ENCODE results near the gene ZNF527.

The ZNF527 gene

DNA sequence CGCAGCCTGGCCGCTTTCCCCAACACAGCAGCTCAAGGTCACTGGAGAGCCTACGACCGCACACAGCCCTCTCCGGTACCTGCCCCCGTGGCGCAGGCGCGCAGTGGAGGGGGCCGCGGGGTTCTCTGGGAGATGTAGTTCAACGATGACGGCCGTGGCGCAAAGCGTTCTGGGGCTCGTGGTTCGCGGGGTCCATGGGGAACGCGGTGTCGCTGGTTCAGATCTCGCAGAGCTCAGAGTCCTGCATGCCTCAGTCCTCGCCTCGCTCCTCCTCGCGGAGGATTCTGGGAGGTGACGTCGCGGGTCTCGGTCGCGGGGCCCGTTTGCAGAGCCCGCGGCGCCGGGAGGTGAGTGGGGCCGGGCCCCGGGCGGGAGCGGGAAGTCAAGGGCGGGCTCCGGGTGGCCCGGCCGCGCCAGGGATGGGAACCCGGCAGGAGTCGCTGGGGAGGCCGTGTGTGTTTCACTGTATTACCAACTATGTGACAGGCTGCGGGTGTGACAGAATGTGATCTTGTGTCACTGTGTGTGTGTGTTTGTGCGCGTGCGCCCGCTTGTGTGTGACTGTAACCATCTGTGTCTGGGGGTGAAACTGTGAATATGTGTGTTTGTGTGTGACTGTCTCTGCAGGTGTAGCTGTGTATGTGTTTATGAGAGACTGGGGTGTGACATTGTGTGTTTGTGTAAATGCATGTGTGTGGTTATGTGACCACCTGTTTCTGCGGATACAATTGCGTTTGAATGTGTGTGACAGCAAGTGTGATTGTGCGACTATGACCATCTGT, at the start of gene ZNF527:
Gene ZNF527, plus strand, starts transcription at position 220 of the 782 bp plus-strand sequence. CDS start 3,100 bp downstream, outside the sequence.
- peaks cover 0 to 14% (median 9%) of the 10 kb centered on the region in 4 donors for H3K4me1 ChIP-seq
- no peaks in the 10 kb centered on the region for H3K27me3 ChIP-seq
- H3K36me3 ChIP-seq = peaks cover 22 to 35% (median 27%) of the 10 kb centered on the region in 3 donors
- H3K9me3 ChIP-seq = peaks cover 0 to 22% (median 0%) of the 10 kb centered on the region in 3 donors
- peak; percentile 96 to 98 for DNase-seq
- peak within 1 kb of the TSS; percentile 65 to 68 for H3K4me3 ChIP-seq
- peak within 1 kb of the TSS; percentile 82 to 85 for H3K27ac ChIP-seq
- intact Hi-C loops (cut with DNase I; ENCODE audit: low total_unique reads) = no loop called here
- TF ChIP-seq, protein P1, sequence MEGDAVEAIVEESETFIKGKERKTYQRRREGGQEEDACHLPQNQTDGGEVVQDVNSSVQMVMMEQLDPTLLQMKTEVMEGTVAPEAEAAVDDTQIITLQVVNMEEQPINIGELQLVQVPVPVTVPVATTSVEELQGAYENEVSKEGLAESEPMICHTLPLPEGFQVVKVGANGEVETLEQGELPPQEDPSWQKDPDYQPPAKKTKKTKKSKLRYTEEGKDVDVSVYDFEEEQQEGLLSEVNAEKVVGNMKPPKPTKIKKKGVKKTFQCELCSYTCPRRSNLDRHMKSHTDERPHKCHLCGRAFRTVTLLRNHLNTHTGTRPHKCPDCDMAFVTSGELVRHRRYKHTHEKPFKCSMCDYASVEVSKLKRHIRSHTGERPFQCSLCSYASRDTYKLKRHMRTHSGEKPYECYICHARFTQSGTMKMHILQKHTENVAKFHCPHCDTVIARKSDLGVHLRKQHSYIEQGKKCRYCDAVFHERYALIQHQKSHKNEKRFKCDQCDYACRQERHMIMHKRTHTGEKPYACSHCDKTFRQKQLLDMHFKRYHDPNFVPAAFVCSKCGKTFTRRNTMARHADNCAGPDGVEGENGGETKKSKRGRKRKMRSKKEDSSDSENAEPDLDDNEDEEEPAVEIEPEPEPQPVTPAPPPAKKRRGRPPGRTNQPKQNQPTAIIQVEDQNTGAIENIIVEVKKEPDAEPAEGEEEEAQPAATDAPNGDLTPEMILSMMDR (IDR thresholded peaks at IDR 0.05) = peak; percentile 3 to 10

DNA sequence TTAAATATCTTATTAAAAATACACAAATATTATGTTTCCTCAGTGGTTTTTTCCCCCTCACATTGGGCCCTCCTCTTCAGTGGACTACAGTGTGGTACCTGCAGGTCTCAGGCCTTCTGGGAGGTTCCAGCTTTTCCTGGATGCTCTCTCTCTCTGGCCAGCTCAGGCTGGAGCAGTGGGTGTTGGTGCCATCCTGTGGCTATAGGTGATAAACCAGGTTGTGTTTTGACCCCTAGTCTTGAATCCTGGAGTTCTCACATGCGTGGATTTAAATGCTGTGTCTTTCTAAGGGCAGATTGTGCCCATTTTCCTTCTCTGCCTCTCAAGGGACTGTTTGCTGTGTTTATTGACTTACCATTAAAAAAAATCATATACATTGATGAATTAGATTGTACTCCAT, 41.2 kb upstream of the ZNF527 start:
- TF ChIP-seq, protein P1 (IDR thresholded peaks at IDR 0.05) = no peak
- no peak overlapping the region for H3K27ac ChIP-seq
- H3K9me3 ChIP-seq = no peaks in the 10 kb centered on the region
- H3K36me3 ChIP-seq = peaks cover 21 to 53% (median 45%) of the 10 kb centered on the region in 3 donors
- H3K4me1 ChIP-seq = peaks cover 0 to 7% (median 5%) of the 10 kb centered on the region in 4 donors
- intact Hi-C loops (cut with DNase I; ENCODE audit: low total_unique reads) = no loop called here
- no peak overlapping the region for H3K4me3 ChIP-seq
- H3K27me3 ChIP-seq = no peaks in the 10 kb centered on the region
- no peak for DNase-seq

DNA sequence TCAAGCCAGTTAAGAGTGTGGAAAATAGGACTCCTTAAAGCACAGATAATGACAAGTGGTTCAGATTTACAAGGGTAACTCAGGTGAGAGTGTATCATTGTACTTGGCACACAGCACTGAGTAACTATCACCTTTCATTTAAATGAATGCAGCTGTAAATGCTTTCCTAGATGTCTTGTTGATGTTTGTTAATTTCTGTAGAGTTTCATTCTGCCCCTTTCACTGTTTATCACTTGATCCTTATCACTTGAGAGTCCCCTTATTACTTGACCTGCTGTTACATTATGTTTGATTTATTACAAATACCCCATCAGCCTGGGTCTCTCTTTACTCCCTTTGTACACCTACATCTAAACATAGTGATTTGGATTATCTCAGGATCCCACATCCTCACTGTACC, 38.1 kb upstream of the ZNF527 start:
- intact Hi-C loops (cut with DNase I; ENCODE audit: low total_unique reads) = no loop called here
- peaks cover 0 to 28% (median 18%) of the 10 kb centered on the region in 4 donors for H3K4me1 ChIP-seq
- H3K27ac ChIP-seq = no peak overlapping the region
- H3K4me3 ChIP-seq = no peak overlapping the region
- H3K27me3 ChIP-seq = no peaks in the 10 kb centered on the region
- H3K9me3 ChIP-seq = no peaks in the 10 kb centered on the region
- no peak for DNase-seq
- peaks cover 15 to 29% (median 20%) of the 10 kb centered on the region in 3 donors for H3K36me3 ChIP-seq
- TF ChIP-seq, protein P1 (IDR thresholded peaks at IDR 0.05) = no peak

DNA sequence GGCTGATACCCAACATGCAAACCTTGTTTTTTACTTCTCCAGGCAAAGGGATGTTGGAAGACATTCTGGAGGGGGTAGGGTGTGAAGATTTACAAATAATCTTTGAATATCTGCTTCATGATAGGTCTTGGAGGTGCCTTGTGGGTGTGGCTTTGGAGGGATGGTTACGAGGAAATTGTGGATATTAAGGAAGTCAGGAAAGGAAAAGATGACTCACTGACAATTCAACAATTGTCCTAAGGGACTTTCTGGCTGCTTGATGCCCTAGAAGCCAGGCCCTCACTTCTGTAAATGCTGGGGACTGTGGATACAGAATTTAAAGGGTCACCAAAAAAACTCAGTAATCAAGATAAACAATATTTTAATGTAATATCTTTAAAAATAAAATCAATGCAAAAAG, 37.4 kb upstream of the ZNF527 start:
- DNase-seq = no peak
- Histone ChIP-seq H3K36me3 (peaks cover 14 to 23% (median 14%) of the 10 kb centered on the region in 3 donors), H3K27ac (peak overlapping the region in 1 of 2 donors; percentile 91), H3K27me3 (no peaks in the 10 kb centered on the region), H3K4me1 (peaks cover 0 to 34% (median 20%) of the 10 kb centered on the region in 4 donors), H3K9me3 (no peaks in the 10 kb centered on the region), H3K4me3 (no peak overlapping the region)
- TF ChIP-seq, protein P1 (IDR thresholded peaks at IDR 0.05) = no peak
- intact Hi-C loops (cut with DNase I; ENCODE audit: low total_unique reads) = no loop called here

DNA sequence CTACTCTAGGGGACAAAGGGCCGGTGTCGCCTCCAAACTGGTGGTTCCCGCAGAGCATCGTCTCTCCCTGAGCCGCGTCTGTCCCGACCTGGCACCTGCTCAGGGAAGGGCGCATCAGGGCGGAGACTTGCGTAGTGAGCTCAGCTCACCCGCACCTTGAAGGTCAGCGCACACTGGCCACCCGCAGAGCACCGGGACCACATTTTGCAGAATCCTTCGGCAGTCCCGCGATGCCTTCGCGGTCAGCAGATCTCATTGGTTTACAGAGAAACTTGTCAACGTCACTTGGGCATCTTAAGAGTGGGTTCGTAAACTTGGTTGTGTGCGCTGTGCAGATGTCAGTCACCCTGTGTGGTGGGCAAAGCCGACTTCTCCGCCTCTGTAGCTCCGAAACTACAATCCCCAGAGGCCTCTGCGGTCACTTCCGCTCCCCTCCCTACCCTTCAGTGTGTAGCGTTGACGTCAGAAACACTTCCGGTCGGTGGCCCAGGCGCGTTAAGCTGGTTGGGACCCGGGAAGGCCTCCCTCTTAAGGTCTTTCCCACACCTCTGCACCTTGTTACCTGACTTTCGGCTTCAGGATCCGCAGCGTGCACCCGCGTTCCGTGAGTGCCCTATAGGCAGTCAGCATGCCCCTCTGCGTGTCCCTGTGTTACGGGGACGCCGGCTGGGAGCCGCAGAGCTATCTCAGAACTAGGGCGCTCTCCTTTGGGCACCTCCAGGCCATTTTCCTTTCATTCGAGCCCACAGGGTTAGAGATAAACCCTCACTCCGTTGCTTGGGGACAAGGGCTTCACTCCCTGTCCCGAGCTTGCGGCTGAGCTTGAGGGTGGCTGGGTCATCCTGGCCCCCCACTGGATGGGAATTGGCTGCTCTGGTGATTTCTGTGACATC, 36.5 kb upstream of the ZNF527 start:
- Histone ChIP-seq H3K36me3 (peaks cover 4 to 13% (median 5%) of the 10 kb centered on the region in 3 donors), H3K9me3 (no peaks in the 10 kb centered on the region), H3K4me1 (peaks cover 0 to 37% (median 20%) of the 10 kb centered on the region in 4 donors), H3K27ac (peak overlapping the region; percentile 77 to 91), H3K27me3 (no peaks in the 10 kb centered on the region), H3K4me3 (peak overlapping the region; percentile 77 to 78)
- peak; percentile 92 to 93 for DNase-seq
- TF ChIP-seq, protein P1 (IDR thresholded peaks at IDR 0.05) = no peak
- intact Hi-C loops (cut with DNase I; ENCODE audit: low total_unique reads) = no loop called here
